Upper lobe of left lung (tissue), 4 donors: ENCODE data around the gene MRFAP1.

ENCODE experiments used
- EP300 ChIP-seq, 4 donors: sonication (generic); formaldehyde crosslinking; IDR thresholded peaks; one replicate each; pipeline ENCODE4 v1.5.1; 2017; ENCODE audit warnings: antibody characterized with exemption in 4 of 4, control low read depth in 2 of 4
- POLR2A ChIP-seq, 4 donors: fragments of 450-650 bp; IDR thresholded peaks; one replicate each; pipeline ENCODE4 v1.5.1; 2016 to 2017; ENCODE audit warnings: antibody characterized with exemption in 4 of 4, mild to moderate bottlenecking in 2 of 4
- POLR2AphosphoS5 ChIP-seq, 2 donors: sonication (generic); formaldehyde crosslinking; IDR thresholded peaks; one replicate each; pipeline ENCODE4 v1.5.1; 2017; ENCODE audit warnings: antibody characterized with exemption in 2 of 2
- TF ChIP-seq, protein P1 (sequence below), 6 experiments: fragments of 450-650 bp in 4 of 6; fragments of 200-600 bp in 2 of 6; sonication (generic) in 2 of 6; IDR thresholded peaks; one replicate each; pipeline ENCODE4 v1.5.1; 2016 to 2019; ENCODE audit warnings: antibody characterized with exemption in 6 of 6

- TF ChIP-seq, protein P1, sequence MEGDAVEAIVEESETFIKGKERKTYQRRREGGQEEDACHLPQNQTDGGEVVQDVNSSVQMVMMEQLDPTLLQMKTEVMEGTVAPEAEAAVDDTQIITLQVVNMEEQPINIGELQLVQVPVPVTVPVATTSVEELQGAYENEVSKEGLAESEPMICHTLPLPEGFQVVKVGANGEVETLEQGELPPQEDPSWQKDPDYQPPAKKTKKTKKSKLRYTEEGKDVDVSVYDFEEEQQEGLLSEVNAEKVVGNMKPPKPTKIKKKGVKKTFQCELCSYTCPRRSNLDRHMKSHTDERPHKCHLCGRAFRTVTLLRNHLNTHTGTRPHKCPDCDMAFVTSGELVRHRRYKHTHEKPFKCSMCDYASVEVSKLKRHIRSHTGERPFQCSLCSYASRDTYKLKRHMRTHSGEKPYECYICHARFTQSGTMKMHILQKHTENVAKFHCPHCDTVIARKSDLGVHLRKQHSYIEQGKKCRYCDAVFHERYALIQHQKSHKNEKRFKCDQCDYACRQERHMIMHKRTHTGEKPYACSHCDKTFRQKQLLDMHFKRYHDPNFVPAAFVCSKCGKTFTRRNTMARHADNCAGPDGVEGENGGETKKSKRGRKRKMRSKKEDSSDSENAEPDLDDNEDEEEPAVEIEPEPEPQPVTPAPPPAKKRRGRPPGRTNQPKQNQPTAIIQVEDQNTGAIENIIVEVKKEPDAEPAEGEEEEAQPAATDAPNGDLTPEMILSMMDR (IDR thresholded peaks at IDR 0.05): no peak
- TF ChIP-seq POLR2A (IDR thresholded peaks at IDR 0.05): no peak
- TF ChIP-seq EP300 (IDR thresholded peaks at IDR 0.05): no peak
- no peak for TF ChIP-seq POLR2AphosphoS5 (IDR thresholded peaks at IDR 0.05)
These were observed 7.2 kb upstream of the MRFAP1 start for GRCh38 chr4:6633091-6633906.
